ENCODE results near the gene SCNM1. TPM values are rescaled to one million over a fixed set of nuclear protein-coding genes. Genes with fewer than 3 reads are reported as not detected.
"Not testable (repeated sequence)": the region's sequence is repeated elsewhere in the genome, so short reads cannot be mapped to it uniquely, and the experiment has no call there.

SCNM1 gene
- polyA plus RNA-seq, 1 experiment, result 24.9 TPM

DNA sequence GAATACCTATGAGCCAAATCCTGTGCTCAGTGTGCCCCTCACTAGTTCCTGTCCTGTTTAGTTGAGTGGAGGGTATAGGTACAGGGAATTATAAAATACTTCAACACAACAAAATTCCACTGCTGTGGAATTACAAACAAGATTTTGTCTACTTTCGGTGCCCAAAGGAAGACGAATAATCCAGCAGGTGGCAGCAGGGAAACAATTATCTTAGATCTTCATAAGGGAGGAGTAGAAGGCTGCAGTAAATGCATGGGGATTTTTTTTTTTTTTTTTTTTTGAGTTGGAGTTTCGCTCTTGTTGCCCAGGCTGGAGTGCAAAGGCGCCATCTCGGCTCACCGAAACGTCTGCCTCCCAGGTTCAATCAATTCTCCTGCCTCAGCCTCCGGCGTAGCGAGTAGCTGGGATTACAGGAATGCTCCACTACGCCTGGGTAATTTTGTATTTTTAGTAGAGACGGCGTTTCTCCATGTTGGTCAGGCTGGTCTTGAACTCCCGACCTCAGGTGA, 30.4 kb downstream of the SCNM1 start:
- Histone ChIP-seq H3K27ac (ENCODE audit: low read depth, low read length) (peak overlapping the region; percentile 3), H3K9me3 (ENCODE audit: control insufficient read depth, insufficient read depth, low read length) (no peaks in the 10 kb centered on the region), H3K27me3 (ENCODE audit: control insufficient read depth, insufficient read depth, low read length) (no peaks in the 10 kb centered on the region), H3K4me3 (ENCODE audit: low read depth, low read length) (no peak overlapping the region)
- POLR2A ChIA-PET, result interaction anchor here (0.7 kb wide), 1 partner anchor 341 kb away, joined by 5 read pairs; no protein-coding TSS in a partner anchor
- peak; percentile 63 for DNase-seq (ENCODE audit: low read depth, low spot score)
- TF ChIP-seq, protein P1, sequence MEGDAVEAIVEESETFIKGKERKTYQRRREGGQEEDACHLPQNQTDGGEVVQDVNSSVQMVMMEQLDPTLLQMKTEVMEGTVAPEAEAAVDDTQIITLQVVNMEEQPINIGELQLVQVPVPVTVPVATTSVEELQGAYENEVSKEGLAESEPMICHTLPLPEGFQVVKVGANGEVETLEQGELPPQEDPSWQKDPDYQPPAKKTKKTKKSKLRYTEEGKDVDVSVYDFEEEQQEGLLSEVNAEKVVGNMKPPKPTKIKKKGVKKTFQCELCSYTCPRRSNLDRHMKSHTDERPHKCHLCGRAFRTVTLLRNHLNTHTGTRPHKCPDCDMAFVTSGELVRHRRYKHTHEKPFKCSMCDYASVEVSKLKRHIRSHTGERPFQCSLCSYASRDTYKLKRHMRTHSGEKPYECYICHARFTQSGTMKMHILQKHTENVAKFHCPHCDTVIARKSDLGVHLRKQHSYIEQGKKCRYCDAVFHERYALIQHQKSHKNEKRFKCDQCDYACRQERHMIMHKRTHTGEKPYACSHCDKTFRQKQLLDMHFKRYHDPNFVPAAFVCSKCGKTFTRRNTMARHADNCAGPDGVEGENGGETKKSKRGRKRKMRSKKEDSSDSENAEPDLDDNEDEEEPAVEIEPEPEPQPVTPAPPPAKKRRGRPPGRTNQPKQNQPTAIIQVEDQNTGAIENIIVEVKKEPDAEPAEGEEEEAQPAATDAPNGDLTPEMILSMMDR (IDR thresholded peaks at IDR 0.05; ENCODE audit: low read depth, low read length), result peak; percentile 64
- CTCF ChIA-PET, result interaction anchor here (0.6 to 4.3 kb wide), 11 partner anchors 13 to 194 kb away, joined by 3 to 32 read pairs (median 4); partner anchors contain the start of gene TMOD4

DNA sequence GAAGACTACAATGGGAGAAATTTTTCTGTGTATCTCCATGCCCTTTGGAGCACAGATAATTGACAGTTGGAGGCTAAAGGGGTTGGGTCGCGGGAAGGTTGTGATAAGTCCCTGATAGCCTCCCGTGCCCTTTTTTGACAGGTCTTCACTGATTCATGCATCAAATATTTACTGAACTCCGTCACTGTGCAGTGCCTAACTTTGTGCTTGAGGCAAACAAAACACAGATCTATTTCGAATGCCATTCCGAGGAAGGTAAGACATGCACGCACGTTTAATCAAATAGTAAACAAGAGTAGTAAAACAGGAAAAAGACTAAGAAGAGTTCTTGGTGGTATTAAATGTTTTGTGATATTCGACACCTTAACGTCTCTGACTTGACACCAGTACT, 31.9 kb downstream of the SCNM1 start:
- CTCF ChIA-PET, result interaction anchor here (0.5 to 4.3 kb wide), 3 partner anchors 54 to 143 kb away, joined by 3 to 32 read pairs (median 3); no protein-coding TSS in a partner anchor
- H3K4me3 ChIP-seq (ENCODE audit: low read depth, low read length), result peak overlapping the region; percentile 97

DNA sequence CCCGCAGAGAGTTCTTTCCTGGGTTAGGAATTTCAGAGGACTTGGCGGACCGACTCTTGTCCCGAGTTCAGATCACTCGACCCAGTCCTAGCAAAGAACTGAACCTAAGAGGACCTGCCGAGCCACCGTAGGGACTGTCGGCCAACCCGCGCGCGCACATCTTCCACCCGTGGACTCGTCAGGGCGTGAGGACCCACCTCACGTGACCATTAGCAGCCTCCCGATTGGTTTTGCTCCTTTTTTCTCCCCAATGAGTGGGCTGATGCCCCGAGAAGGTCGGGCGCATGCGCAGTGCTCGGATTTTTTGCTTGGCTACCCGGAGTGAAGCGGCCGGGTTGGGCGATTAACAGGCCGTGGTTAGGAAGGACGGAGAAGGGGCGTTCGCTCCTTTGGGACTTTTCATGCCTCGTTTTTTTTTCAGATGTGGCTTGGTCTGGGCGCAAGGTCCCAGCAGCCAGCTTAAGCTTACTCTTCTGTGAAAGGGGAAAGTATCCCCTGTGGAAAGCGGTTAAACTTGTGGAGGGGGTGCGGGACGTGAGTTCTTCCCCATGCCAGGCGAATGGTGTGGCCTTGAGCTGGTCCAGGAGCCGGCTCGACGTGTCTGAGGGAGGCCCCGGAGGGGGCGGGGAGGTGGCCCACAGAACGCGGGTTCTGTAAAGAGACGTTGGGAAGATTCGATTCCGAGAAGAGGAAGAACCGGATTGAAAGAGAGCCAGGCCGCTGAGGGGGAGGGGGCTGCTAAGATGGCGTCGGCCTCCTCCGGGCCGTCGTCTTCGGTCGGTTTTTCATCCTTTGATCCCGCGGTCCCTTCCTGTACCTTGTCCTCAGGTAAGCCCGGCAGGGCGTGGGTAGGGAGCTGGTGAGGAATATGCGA, 32.5 kb downstream of the SCNM1 start, which contains the start of gene PIP5K1A:
PIP5K1A (plus strand) TSS at position 299 of the 874 bp plus-strand sequence; CDS start at position 744, 445 bp downstream.
- no peaks in the 10 kb centered on the region for H3K27me3 ChIP-seq (ENCODE audit: control insufficient read depth, insufficient read depth, low read length)
- H3K9me3 ChIP-seq (ENCODE audit: control insufficient read depth, insufficient read depth, low read length), result no peaks in the 10 kb centered on the region
- TF ChIP-seq, protein P1 (IDR thresholded peaks at IDR 0.05; ENCODE audit: low read depth, low read length), result no peak
- ChIA-PET CTCF (interaction anchor here (0.6 to 1.3 kb wide), 3 partner anchors 52 to 142 kb away, joined by 3 to 4 read pairs (median 4); no protein-coding TSS in a partner anchor), POLR2A (interaction anchor here (0.6 kb wide), 2 partner anchors 21 to 797 kb away, joined by 3 to 4 read pairs; no protein-coding TSS in a partner anchor)
- peak; percentile 95 for DNase-seq (ENCODE audit: low read depth, low spot score)
- peak within 1 kb of the TSS; percentile 97 for H3K4me3 ChIP-seq (ENCODE audit: low read depth, low read length)
- H3K27ac ChIP-seq (ENCODE audit: low read depth, low read length), result peak within 1 kb of the TSS; percentile 94

More for the DNA sequence above, 31.9 kb downstream of the SCNM1 start:
- POLR2A ChIA-PET, result no interaction called here
- DNase-seq (ENCODE audit: low read depth, low spot score), result no peak
- H3K27ac ChIP-seq (ENCODE audit: low read depth, low read length), result no peak overlapping the region
- TF ChIP-seq, protein P1 (IDR thresholded peaks at IDR 0.05; ENCODE audit: low read depth, low read length), result no peak
- no peaks in the 10 kb centered on the region for H3K9me3 ChIP-seq (ENCODE audit: control insufficient read depth, insufficient read depth, low read length)
- H3K27me3 ChIP-seq (ENCODE audit: control insufficient read depth, insufficient read depth, low read length), result no peaks in the 10 kb centered on the region

DNA sequence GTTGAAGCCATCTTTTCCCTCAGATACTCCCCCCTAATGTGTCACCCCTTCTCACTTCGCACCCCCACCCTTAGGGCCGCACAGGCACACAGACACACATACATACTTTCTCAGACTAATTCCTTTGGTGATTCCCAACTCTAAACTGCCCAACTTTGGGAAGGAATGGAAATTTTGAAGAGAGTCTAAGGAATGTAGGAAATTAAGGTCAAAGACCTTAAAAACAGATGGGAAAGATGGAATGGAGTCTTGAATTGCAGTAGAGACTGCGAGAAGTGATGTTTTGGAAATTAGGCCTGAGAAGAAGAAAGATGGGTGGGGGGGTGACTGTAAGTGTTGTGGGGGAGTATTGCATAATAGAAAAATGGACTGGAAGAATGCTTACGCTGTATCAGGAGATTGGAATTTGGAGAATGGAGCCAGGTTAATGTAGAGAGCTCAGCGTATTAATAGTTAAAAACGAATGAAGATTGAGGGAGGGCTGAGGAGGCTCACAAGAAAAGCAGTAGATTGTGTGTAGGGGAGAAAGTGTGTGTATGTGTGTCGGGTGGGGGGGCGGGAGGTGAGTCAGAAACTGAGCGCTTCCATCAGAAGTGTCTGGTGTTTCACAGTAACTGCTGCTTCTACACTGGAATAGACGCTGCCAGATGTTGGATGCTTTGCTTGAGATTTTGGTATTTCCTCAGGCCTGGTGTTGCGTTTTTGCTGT, 34.1 kb downstream of the SCNM1 start:
- peak; percentile 71 for DNase-seq (ENCODE audit: low read depth, low spot score)
- ChIA-PET POLR2A (interaction anchor here (0.6 to 1.0 kb wide), 6 partner anchors 8 to 193 kb away, joined by 3 to 10 read pairs (median 4); partner anchors contain the start of gene PSMD4), CTCF (interaction anchor here (1.3 to 2.0 kb wide), 2 partner anchors 52 kb away, joined by 4 to 8 read pairs; no protein-coding TSS in a partner anchor)
- Histone ChIP-seq H3K4me3 (ENCODE audit: low read depth, low read length) (peak overlapping the region; percentile 97), H3K27me3 (ENCODE audit: control insufficient read depth, insufficient read depth, low read length) (no peaks in the 10 kb centered on the region), H3K9me3 (ENCODE audit: control insufficient read depth, insufficient read depth, low read length) (no peaks in the 10 kb centered on the region), H3K27ac (ENCODE audit: low read depth, low read length) (peak overlapping the region; percentile 94)
- TF ChIP-seq, protein P1 (IDR thresholded peaks at IDR 0.05; ENCODE audit: low read depth, low read length), result no peak

DNA sequence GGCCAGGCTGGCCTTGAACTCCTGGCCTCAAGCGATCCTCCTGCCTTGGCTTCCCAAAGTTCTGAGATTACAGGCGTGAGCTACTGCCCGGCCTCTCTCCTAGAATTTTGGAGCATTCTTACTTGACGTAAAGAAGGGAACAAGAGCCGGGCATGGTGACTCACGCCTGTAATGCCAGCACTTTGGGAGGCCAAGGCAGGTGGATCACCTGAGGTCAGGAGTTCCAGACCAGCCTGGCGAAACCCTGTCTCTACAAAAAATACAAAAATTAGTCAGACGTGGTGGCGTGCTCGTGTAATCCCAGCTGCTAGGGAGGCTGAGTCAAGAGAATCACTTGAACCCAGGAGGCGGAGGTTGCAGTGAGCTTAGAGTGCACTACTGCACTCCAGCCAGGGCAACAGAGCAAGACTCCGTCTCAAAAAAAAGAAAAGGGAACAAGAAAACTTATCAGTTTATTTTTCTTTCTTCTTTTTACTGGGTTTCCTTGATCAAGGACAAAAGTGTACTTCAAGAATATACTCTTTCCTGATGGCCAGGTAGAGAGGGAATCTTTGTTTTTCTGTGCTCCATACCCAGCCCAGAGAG, 39.5 kb downstream of the SCNM1 start:
- not testable (repeated sequence) for H3K4me3 ChIP-seq (ENCODE audit: low read depth, low read length); H3K9me3 ChIP-seq (ENCODE audit: control insufficient read depth, insufficient read depth, low read length); H3K27me3 ChIP-seq (ENCODE audit: control insufficient read depth, insufficient read depth, low read length); DNase-seq (ENCODE audit: low read depth, low spot score); H3K27ac ChIP-seq (ENCODE audit: low read depth, low read length)
- POLR2A ChIA-PET, result interaction anchor here (0.6 kb wide), 1 partner anchor 14 kb away, joined by 3 read pairs; no protein-coding TSS in a partner anchor
- CTCF ChIA-PET, result interaction anchor here (0.6 to 0.9 kb wide), 2 partner anchors 8 to 37 kb away, joined by 3 to 4 read pairs; no protein-coding TSS in a partner anchor

Data from AG04450 (cell line).